HepG2 (cell line): Measurements from ENCODE around the gene NAA38. TPM values are rescaled to one million over a fixed set of nuclear protein-coding genes. Genes with fewer than 3 reads are reported as not detected.
A peak's percentile ranks its signal among the peaks of the same experiment; 100 is the strongest.

Experiments used
- ARNT2 ChIP-seq: sonication (generic); formaldehyde crosslinking; IDR thresholded peaks from 2 replicates; pipeline ENCODE4 v1.8.0; 2022; ENCODE audit warnings: mild to moderate bottlenecking, low read depth, missing genetic modification reagents, moderate library complexity
- BCL6 ChIP-seq: IDR thresholded peaks from 2 replicates; pipeline ENCODE4 v1.6.1; 2016; ENCODE audit warnings: missing genetic modification reagents, missing compliant biosample characterization
- CBX5 ChIP-seq: sonication (generic); formaldehyde crosslinking; IDR thresholded peaks from 2 replicates; pipeline ENCODE4 v1.4.0; 2020; ENCODE audit warnings: missing genetic modification reagents, borderline replicate concordance
- MEF2D ChIP-seq: sonication (generic); formaldehyde crosslinking; IDR thresholded peaks from 2 replicates; pipeline ENCODE4 v1.5.1; 2020; ENCODE audit warnings: mild to moderate bottlenecking, missing genetic modification reagents
- MIER3 ChIP-seq: IDR thresholded peaks from 2 replicates; pipeline ENCODE4 v1.6.1; 2016; ENCODE audit warnings: missing compliant biosample characterization, borderline replicate concordance
- MTA3 ChIP-seq: sonication (generic); formaldehyde crosslinking; IDR thresholded peaks from 2 replicates; pipeline ENCODE4 v1.4.0; 2020; ENCODE audit warnings: missing genetic modification reagents
- NKX3-1 ChIP-seq: sonication (generic); formaldehyde crosslinking; IDR thresholded peaks from 2 replicates; pipeline ENCODE4 v1.5.0; 2020; ENCODE audit warnings: missing genetic modification reagents
- ONECUT2 ChIP-seq: sonication (generic); formaldehyde crosslinking; IDR thresholded peaks from 2 replicates; pipeline ENCODE4 v1.4.0; 2020; ENCODE audit warnings: missing genetic modification reagents
- PHF8 ChIP-seq: sonication (generic); formaldehyde crosslinking; IDR thresholded peaks from 2 replicates; pipeline ENCODE4 v1.5.0; 2020; ENCODE audit warnings: missing genetic modification reagents
- RXRA ChIP-seq: sonication (generic); formaldehyde crosslinking; IDR thresholded peaks from 2 replicates; pipeline ENCODE4 v1.5.1; 2020; ENCODE audit warnings: missing genetic modification reagents
- RXRB ChIP-seq: IDR thresholded peaks from 2 replicates; pipeline ENCODE4 v1.6.1; 2016; ENCODE audit warnings: borderline replicate concordance, missing genetic modification reagents, missing compliant biosample characterization
- ZBTB2 ChIP-seq: sonication (generic); formaldehyde crosslinking; IDR thresholded peaks from 2 replicates; pipeline ENCODE4 v1.8.0; 2022; ENCODE audit warnings: low read depth, missing genetic modification reagents
- ZNF230 ChIP-seq: sonication (generic); formaldehyde crosslinking; IDR thresholded peaks from 2 replicates; pipeline ENCODE4 v1.4.0; 2020; ENCODE audit warnings: mild to moderate bottlenecking, missing genetic modification reagents
- ZNF24 ChIP-seq: fragments of 450-650 bp; IDR thresholded peaks from 2 replicates; pipeline ENCODE4 v1.6.1; 2017; ENCODE audit warnings: antibody characterized with exemption, mild to moderate bottlenecking
- ZNF256 ChIP-seq: sonication (generic); formaldehyde crosslinking; conservative IDR thresholded peaks from 2 replicates; pipeline ENCODE4 v1.4.0; 2020; ENCODE audit warnings: missing genetic modification reagents
- ZNF3 ChIP-seq: IDR thresholded peaks from 2 replicates; pipeline ENCODE4 v1.7.0; 2017; ENCODE audit warnings: inconsistent platforms
- ZNF34 ChIP-seq: sonication (generic); formaldehyde crosslinking; IDR thresholded peaks from 2 replicates; pipeline ENCODE4 v1.4.0; 2020; ENCODE audit warnings: mild to moderate bottlenecking, missing genetic modification reagents, borderline replicate concordance
- ZNF580 ChIP-seq: IDR thresholded peaks from 2 replicates; pipeline ENCODE4 v1.6.1; 2016; ENCODE audit warnings: low read depth, borderline replicate concordance
- ZNF713 ChIP-seq: sonication (generic); formaldehyde crosslinking; IDR thresholded peaks from 2 replicates; pipeline ENCODE4 v1.4.0; 2020; ENCODE audit warnings: mild to moderate bottlenecking, missing genetic modification reagents
- ZSCAN12 ChIP-seq: sonication (generic); formaldehyde crosslinking; IDR thresholded peaks from 2 replicates; pipeline ENCODE4 v1.9.0; 2021; ENCODE audit warnings: mild to moderate bottlenecking, missing genetic modification reagents
- polyA plus RNA-seq, 8 experiments: library from polyadenylated mRNA; depleted of rRNA in 3 of 8; stranded (reverse) in 7 of 8; unstranded in 1 of 8; fragments of >200 nt; fragmentation: Illumina TruSeq in 4 of 8; extraction: Trizol in 4 of 8; gene quantifications; 2 replicates each; pipeline versions ENCODE4 v1.2.1 to v1.2.3, GENCODE V29; 2011 to 2016; ENCODE audit warnings: low read depth in 4 of 8, missing spikeins in 1 of 8, mixed read lengths in 1 of 8; ENCODE audit not compliant: insufficient read depth in 1 of 8
- total RNA-seq, 5 experiments: library from RNA; depleted of rRNA; stranded (reverse); fragments of >200 nt; fragmentation: Illumina TruSeq; extraction: Trizol; gene quantifications; 2 replicates each; pipeline ENCODE4 v1.2.3, GENCODE V29; 2016; ENCODE audit warnings: low read depth in 1 of 5
- TF ChIP-seq, protein P1 (sequence below): sonication (generic); formaldehyde crosslinking; IDR thresholded peaks from 2 replicates; pipeline ENCODE4 v1.4.0; 2020; ENCODE audit warnings: missing genetic modification reagents, mild to moderate bottlenecking, borderline replicate concordance
- TF ChIP-seq, protein P2 (sequence below): sonication (generic); formaldehyde crosslinking; IDR thresholded peaks from 2 replicates; pipeline ENCODE4 v1.8.0; 2022; ENCODE audit warnings: mild to moderate bottlenecking, missing genetic modification reagents, moderate library complexity

NAA38 gene
- total and polyA plus RNA-seq, 2 of the 13 experiments (the other 11 are each of a cell fraction or from before 2014, with no cell fraction given) = 46.9 to 91.6 TPM

GRCh38 chr17:7856811-7857712 is at the start of gene NAA38 (continued):
- no peak for TF ChIP-seq ZBTB2 (CRISPR knock-in tag)
- no peak for TF ChIP-seq ZNF24
- peak; percentile 54; the same call in 1 of the 2 replicates for TF ChIP-seq MEF2D
- TF ChIP-seq BCL6 = peak; percentile 37; the same call in 1 of the 2 replicates
- no peak for TF ChIP-seq ONECUT2 (CRISPR knock-in tag)
- 0 out of 2 replicates have a peak, but pooled peaks have one; percentile 19 for TF ChIP-seq MIER3
- peak; percentile 71 for TF ChIP-seq PHF8 (CRISPR knock-in tag)
- TF ChIP-seq, protein P1, sequence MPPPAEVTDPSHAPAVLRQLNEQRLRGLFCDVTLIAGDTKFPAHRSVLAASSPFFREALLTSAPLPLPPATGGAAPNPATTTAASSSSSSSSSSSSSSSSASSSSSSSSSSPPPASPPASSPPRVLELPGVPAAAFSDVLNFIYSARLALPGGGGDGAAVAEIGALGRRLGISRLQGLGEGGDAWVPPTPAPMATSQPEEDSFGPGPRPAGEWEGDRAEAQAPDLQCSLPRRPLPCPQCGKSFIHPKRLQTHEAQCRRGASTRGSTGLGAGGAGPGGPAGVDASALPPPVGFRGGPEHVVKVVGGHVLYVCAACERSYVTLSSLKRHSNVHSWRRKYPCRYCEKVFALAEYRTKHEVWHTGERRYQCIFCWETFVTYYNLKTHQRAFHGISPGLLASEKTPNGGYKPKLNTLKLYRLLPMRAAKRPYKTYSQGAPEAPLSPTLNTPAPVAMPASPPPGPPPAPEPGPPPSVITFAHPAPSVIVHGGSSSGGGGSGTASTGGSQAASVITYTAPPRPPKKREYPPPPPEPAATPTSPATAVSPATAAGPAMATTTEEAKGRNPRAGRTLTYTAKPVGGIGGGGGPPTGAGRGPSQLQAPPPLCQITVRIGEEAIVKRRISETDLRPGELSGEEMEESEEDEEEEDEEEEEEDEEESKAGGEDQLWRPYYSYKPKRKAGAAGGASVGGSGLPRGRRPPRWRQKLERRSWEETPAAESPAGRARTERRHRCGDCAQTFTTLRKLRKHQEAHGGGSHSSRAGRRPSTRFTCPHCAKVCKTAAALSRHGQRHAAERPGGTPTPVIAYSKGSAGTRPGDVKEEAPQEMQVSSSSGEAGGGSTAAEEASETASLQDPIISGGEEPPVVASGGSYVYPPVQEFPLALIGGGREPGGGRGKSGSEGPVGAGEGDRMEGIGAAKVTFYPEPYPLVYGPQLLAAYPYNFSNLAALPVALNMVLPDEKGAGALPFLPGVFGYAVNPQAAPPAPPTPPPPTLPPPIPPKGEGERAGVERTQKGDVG (CRISPR knock-in tag) = no peak
- TF ChIP-seq RXRA (CRISPR knock-in tag) = peak; percentile 78; the same call in 1 of the 2 replicates
- TF ChIP-seq ZNF256 (CRISPR knock-in tag) = 0 out of 2 replicates have a peak, but pooled peaks have one; percentile 76
- peak; percentile 66; the same call in 1 of the 2 replicates for TF ChIP-seq ZNF580 (CRISPR knock-in tag)
- TF ChIP-seq, protein P2, sequence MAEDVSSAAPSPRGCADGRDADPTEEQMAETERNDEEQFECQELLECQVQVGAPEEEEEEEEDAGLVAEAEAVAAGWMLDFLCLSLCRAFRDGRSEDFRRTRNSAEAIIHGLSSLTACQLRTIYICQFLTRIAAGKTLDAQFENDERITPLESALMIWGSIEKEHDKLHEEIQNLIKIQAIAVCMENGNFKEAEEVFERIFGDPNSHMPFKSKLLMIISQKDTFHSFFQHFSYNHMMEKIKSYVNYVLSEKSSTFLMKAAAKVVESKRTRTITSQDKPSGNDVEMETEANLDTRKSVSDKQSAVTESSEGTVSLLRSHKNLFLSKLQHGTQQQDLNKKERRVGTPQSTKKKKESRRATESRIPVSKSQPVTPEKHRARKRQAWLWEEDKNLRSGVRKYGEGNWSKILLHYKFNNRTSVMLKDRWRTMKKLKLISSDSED (CRISPR knock-in tag) = no peak
- no peak for TF ChIP-seq ZNF34 (CRISPR knock-in tag)
- TF ChIP-seq NKX3-1 (CRISPR knock-in tag) = 0 out of 2 replicates have a peak, but pooled peaks have one; percentile 20
- no peak for TF ChIP-seq ZNF3 (CRISPR knock-in tag)
- peak; percentile 8; the same call in 1 of the 2 replicates for TF ChIP-seq RXRB (CRISPR knock-in tag)
- peak; percentile 78; the same call in 1 of the 2 replicates for TF ChIP-seq CBX5 (CRISPR knock-in tag)
- no peak for TF ChIP-seq ZNF713 (CRISPR knock-in tag)
- no peak for TF ChIP-seq ZNF230 (CRISPR knock-in tag)
- TF ChIP-seq MTA3 = no peak
- peak; percentile 0; the same call in 1 of the 2 replicates for TF ChIP-seq ARNT2
- TF ChIP-seq ZSCAN12 = no peak; the same call in 1 of the 2 replicates
